GM21717 (cell line): ENCODE measurements around the gene RGS4.
"Not testable (repeated sequence)": the region's sequence is repeated elsewhere in the genome, so short reads cannot be mapped to it uniquely, and the experiment has no call there.

ENCODE experiments used
- ATAC-seq: cut with Tn5 transposase; IDR thresholded peaks from one replicate; pipeline ENCODE4 v1.9.1; 2021; ENCODE audit warnings: mild to moderate bottlenecking, moderate library complexity; ENCODE audit not compliant: unreplicated experiment

The RGS4 gene

DNA sequence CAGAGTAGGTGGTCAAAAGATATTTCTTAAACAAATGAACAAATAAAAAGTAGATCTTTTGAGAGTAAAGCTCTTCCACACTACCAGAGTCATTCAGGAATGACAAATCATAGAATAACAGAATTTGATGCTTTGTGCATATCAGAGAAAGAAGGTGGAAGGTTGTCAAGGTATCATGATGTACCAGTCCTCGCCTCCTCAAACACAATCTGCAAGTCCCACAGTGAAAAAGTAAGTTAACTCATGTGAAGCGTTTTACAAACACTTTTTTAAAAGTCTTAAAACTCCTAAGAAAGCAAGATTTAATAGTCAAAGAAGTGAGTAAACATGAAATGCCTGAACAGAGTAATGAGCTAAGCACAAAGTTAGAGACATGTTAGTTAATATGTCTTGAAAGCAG lies 2.5 kb upstream of the RGS4 start:
- ATAC-seq: no peak

DNA sequence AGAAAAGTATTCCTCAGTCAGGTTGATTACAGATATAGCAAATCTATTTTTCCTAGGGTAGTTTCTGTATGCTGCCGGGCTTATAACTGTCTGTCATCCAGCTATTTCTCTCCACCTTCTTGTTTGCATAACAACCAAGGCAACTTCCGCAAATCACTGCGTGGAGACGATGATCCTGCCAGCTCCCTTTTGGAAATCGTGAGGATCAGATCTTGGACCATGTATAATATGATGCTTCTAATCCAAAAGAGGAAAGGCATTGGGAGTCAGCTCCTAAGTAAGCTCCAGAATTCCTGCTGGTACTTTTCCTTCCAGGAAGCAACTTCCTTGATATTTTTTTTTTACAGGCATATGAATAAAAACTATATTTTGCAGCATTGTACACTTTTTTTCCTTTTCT lies 445 bp upstream of the RGS4 start:
- ATAC-seq: no peak

DNA sequence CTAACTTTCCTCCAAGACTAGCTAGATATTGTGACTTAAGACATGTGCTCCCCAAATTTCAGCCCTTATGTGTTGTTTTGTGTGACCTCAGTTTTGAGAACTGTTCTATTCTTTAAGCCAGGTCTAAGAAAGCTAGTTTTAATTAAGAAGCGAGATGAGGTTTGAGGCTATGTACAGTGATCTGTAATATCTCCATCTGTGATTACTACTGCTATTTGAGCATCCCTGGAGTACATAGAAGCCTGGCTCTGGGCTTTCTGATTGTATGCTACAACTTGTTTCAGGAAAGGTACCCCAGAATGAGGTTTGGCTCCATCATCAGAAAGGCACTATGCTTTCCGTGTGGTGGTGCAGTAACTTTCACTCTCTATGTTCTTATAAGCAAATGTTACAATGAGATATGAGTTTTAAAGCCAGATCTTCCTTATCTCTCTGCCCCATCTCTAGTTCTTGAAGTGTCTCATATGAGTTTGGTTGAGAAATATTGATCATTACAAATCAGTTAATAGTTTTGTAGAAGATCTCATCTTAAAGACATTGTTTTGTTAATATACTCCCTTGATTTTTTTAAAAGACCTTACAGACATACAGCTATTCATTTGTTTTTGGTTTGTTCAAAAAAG lies 605 bp downstream of the RGS4 start:
- no peak for ATAC-seq

DNA sequence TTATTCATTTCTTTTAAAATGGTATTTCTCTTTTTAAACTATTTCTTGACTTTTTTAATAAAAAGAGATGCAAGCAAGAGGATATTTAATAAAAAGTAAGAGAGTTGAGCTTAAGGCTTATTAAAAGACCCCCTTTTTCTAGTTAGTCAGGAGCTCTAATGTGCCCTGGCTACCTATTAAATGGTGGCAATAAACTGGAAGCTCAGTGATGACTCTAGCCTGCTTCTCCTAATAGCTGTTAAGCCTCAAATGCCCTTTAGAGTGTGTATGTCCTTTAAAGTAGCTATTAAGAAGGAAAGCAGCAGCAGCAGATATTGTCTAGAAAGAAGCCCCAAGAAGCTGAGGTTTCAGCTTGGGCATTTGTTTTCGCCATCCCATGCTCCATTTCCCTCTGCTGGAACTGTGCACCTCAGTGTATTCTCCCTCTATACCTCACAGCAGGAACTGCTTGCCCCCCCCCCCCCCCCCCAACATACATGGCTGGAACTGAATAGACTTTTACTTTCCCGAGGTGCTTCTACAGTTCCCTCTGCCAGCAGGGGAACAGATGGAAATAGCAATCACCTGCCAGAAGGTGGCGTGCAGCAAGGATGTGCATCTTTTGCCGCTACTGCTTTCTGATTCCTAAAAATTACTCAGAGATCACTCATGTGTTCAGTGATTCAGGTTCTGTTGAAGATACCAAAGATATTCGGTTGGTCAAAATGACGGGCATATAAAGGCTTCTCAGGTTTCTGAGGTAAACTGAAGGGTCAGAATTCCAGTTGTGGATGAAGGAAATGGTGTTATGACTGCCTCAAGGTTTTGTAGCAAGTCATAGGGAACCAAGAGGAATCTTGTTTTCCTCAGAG lies 2.5 kb downstream of the RGS4 start:
- peak; percentile 56 for ATAC-seq

DNA sequence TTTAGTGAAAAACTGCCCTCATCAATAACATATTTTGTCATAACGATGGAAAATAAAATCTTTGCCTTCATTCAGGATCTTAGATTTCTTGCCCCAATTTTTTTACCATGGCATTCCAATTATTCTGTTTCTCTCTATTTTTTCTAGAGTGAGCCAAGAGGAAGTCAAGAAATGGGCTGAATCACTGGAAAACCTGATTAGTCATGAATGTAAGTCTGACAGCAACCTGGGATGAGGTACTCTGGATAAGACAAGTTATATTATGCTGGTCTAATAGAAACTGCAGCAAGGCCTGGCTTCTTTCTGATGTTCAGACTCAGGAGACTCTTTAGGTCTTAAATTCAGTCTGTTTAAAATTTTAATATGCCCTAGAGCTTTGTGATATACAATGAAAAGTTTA lies 3.5 kb downstream of the RGS4 start:
- ATAC-seq: no peak

DNA sequence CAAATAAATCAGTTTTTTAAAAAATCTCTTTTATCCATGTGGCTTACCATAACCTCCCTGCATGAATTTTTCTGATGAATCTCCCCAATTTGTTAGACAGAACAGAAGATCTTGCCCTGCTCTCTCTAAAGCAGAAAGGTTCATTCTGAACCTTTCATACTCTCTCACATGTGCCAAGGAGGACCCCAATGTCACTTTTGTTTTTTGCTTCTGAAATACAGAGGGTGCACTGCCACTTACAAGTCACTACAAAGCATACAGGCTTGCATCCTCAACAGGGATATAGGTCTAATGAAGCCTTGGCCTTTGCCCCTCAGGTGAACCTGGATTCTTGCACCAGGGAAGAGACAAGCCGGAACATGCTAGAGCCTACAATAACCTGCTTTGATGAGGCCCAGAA lies 4.8 kb downstream of the RGS4 start:
- no peak for ATAC-seq

DNA sequence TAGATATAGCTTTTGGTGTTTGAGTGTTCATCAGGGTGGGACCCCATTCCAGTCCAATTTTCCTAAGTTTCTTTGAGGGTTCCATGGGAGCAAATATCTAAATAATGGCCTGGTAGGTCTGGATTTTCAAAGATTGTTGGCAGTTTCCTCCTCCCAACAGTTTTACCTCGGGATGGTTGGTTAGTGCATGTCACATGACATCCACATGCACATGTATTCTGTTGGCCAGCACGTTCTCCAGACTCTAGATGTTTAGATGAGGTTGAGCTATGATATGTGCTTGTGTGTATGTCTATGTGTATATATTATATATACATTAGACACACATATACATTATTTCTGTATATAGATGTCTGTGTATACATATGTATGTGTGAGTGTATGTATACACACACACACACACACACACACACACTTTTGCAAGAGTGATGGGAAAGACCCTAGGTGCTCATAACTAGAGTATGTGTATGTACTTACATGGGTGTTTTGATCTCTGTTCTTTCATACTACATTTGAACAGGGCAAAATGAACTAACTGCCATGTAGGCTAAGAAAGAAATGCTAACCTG lies 5.6 kb downstream of the RGS4 start:
- no peak for ATAC-seq

DNA sequence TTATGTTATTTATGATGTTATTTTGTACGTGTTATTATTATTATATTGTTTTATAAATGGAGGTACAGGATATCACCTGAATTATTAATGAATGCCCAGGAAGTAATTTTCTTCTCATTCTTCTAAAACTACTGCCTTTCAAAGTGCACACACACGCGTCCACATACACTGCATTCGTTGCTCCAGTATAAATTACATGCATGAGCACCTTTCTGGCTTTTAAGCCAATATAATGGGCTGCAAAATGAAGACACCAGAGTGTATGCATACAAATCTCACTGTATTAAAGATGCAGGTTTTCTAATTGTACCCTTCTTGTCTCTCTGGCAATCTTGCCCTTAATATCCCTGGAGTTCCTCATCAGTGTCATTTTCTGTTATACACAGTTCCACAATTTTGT lies 6.9 kb downstream of the RGS4 start:
- ATAC-seq: no peak

DNA sequence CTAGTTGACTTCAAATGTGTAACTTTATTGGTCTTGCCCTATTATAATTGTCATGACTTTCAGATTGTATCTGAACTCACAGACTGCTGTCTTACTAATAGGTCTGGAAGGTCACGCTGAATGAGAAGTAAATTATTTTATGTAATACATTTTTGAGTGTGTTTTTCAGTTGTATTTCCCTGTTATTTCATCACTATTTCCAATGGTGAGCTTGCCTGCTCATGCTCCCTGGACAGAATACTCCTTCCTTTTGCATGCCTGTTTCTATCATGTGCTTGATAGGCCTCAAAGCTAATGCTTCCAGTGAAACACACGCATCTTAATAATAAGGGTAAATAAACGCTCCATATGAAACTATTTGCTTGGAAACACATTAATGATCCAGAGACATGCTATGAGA lies 7.3 kb downstream of the RGS4 start:
- no peak for ATAC-seq

DNA sequence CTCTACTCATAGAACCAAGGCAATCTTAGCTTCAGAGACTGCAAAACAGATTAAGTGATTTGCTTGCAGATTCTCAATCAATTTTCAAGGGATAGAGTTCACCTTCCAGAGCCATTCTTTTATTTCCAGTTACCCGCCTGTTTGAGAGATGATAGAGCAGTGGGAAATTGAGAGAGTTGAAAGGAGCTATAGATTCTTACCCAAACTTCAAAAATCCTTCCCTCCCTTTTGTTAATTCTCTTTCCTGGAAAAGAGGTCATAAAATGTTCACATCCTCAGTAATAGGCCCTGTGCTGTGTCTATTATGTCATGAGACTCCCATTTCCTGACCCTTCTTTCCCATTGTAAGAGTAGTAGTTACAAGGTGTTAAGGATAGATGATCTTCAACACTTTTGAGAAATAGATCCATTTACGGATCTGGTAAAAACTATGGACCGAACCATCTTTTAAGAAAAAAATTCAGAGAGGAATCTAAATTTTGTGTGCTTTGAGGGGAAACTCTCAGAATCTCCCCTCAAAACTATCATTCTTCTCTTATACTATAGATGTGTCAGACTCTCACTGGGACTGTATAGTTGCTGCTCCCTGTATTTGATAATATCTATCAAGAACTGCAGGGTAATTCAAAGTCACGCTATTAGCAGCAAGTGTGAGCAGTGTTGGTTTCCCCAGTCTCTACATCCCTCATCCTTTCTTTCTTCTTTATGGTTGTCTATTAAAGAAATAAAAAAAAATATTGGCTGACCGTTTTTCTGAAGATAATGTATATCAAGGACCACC lies 8.0 kb downstream of the RGS4 start:
- ATAC-seq: no peak

DNA sequence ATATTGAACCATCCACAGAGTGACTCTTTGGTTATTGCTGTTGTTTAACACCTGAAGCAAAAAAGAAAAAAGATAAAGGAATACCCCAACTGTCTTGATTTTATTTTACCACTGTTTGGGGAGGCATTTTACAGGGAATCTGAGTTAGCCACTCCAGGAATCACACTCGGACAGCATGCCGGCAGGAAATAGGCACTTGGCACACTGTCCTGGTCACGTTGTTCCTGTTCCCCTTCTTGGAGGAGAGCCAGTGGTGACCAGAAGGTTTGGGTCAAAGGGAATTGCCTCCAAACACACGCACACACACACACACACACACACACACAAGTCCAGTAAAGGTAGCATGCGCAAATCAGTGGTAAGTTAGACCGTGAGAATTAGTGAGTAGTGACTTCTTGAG lies 13.8 kb downstream of the RGS4 start:
- no peak for ATAC-seq

DNA sequence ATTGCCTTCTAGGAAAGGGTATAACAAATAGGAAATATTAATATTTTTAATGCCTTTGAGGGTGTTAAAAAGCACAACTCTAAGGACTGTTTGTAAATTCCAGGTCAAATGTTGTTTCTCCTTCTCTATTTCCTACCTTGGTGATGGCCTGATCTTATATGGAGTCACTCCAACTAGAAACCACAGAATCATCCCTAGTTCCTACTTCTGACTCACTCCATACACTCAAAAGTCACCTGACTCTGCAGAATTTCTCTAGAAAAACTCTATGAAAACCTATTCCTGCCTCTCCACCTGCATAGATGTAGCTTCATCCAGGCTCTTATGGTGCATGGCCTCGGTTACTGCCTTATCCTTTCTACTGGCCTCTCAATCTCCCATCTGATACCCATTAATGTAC lies 14.5 kb downstream of the RGS4 start:
- ATAC-seq: no peak

DNA sequence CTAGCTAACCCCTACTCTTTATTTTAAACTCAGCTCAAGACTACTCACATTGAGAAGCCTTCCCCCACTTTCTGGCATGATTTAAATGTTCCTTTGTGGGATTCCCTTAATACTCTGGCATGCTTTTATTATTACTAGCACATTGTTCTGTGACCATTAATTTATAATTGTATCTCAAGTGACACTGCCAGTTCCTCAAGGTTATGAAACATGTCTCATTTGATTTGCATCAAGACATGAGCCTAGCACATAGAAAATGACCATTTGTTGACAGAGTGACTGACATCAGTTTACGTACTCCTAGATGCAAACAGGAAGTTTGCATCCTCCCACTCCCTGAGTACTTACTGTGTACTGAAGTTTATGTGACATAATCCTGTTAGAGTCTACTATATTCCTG lies 15.2 kb downstream of the RGS4 start:
- no peak for ATAC-seq

DNA sequence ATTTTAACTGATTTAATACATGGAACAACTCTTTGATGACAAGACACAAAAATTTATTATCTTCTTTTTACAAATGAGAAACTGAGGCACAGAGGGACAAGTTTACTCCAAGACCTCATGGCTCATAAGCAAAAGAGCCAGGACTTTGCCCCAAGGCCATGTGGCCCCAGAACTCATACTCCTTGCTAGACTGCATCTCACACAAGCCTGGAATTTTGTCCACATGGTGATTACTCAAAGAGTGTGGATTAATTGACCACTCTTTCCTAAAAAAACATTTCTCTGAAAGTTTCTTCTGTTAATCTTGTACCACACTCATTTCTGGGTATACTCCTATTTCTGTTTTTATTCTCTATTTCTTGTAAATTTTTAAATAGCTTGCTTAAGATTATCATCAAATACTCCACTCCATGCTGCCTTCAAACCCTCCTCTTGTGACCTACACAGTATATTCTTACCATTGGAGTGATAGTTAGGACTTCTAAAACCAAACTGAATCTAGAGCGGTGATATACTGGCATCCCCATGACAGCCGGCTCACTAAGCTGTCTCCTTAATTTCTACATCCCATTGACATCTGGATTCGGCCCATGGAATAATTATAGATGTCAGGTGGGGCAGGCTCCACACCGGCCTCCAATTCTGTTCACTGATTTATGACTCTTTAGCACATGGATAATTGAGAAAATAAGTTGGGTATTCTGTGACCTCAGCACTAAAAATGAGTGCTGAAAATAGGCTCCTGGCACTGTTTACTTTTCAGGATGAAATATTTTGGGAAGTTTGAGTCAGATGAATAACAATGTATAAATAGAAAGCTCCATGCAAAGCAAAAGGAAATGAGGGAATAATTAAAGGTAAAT lies 16.1 kb downstream of the RGS4 start:
- ATAC-seq: no peak

DNA sequence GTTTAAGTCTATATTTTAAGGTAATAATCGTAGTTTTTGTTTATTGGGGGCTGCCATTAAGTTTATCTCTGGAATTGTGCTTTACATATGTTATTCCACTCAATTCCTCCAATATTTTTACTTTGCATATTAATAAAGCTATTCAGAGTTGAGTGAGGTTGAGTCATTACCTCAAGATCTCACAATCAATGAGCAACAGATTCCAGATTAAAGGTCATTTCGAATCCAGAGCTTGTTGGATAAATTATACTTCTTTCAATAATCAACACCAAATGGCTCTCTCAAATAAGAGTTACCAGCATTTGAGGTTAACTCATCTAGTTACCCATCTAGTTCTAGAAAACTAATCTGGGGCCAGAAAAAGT lies 16.7 kb downstream of the RGS4 start:
- ATAC-seq: no peak

DNA sequence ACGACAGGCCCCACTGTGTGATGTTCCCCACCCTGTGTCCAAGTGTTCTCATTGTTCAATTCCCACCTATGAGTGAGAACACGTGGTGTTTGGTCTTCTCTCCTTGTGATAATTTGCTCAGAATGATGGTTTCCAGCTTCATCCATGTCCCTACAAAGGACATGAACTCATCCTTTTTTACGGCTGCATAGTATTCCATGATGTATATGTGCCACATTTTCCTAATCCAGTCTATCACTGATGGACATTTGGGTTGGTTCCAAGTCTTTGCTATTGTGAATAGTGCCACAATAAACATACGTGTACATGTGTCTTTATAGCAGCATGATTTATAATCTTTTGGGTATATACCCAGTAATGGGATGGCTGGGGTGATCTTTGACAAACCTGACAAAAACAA lies 20.0 kb downstream of the RGS4 start:
- not testable (repeated sequence) for ATAC-seq

DNA sequence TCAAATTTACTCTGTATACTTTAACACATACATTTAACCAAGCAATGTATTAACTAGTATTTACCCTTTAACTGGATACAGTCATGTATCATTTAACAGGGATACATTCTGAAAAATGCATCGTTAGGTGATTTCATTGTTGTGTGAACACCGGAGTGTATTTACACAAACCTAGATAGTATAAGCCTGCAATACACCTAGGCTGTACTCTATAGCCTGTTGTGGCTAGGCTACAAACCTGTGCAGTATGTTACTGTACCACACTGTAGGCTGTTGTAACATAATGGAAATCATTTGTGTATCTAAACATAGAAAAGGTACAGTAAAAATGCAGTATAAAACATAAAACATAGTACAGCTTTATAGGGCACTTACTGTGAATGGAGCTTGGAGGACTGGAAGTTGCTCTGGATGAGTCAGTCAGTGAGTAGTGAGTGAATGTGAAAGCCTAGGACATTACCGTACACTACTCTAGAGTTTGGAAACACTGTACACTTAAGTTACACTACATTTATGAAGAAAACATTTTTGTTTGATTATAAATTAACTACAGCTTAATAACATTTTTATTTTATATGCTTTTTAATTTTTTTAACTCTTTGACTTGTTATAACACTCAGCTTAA lies 21.3 kb downstream of the RGS4 start:
- ATAC-seq: no peak

DNA sequence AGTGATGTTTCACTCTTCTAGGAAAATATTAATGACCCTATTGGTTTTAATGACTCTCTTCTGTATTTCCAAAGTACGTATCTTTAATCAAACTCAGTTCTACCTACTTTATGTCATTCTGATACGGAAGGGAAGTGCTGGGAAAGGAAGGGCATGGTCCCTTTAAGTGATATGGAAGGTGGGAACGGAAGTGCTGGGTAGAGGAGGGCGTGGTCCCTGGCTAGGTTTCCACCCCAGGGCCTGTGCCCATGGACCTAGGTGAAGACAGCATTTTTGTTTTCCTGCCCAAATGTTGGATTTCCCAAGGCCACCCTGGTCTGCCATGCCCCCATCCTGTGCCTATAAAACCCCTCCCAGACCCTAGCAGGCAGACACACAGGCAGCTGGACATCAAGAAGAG lies 24.0 kb downstream of the RGS4 start:
- no peak for ATAC-seq

DNA sequence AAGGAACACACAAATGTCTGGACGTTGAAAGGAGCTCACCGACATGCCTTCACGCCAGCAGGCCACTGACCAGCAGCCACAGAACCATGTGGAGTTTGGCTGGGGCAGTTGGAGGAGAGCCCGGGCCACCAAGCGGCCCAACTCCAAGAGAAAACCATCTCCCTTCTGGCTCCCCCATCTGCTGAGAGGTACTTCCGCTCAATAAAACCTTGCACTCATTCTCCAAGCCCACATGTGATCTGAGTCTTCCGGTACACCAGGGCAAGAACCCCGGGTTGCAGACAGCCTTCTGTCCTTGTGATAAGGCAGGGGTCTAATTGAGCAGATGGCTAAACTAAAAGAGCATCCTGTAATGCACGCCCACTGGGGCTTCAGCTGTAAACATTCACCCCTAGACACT lies 24.4 kb downstream of the RGS4 start:
- no peak for ATAC-seq

DNA sequence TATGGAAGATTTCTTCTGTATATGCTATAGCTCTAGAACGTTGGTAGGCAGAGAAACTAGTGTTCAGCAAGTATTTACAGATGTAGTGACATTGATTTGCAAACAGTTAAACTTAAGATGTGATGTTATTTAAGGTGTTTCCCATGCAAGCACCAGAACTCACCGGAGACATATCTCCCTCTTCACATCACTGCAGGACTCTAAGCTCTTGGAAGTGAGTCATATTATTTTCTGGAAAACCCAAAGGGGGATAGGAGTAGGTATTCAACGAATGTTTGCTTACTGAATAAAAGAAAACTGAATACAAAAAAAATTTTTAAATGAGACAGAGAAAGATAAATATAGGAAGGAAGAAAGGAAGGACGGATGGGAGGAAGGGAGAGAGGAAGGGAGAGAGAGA lies 25.0 kb downstream of the RGS4 start:
- no peak for ATAC-seq
